Raji (cell line): Measurements from ENCODE around the gene RBFOX1.

Experiments used
- POLR2A ChIP-seq: IDR thresholded peaks from 2 replicates; pipeline ENCODE4 v1.6.1; 2011; ENCODE audit warnings: low read depth, low read length, control low read depth; ENCODE audit not compliant: insufficient read depth

The RBFOX1 gene

GRCh38 chr16:7321661-7322060 is 11.0 kb upstream of the RBFOX1 start:
- no peak for TF ChIP-seq POLR2A

GRCh38 chr16:7324321-7324720 is 8.3 kb upstream of the RBFOX1 start:
- no peak for TF ChIP-seq POLR2A

GRCh38 chr16:7325834-7326233 is 6.8 kb upstream of the RBFOX1 start:
- no peak for TF ChIP-seq POLR2A

GRCh38 chr16:7330709-7331108 is 1.9 kb upstream of the RBFOX1 start:
- TF ChIP-seq POLR2A, result no peak

GRCh38 chr16:7331997-7332396 is 648 bp upstream of the RBFOX1 start:
- TF ChIP-seq POLR2A, result no peak

GRCh38 chr16:7333180-7333725 is 608 bp downstream of the RBFOX1 start:
- TF ChIP-seq POLR2A, result no peak

GRCh38 chr16:7334801-7335560 is 2.3 kb downstream of the RBFOX1 start:
- no peak for TF ChIP-seq POLR2A

- no peak for TF ChIP-seq POLR2A
These were observed 3.5 kb downstream of the RBFOX1 start for GRCh38 chr16:7335991-7336634.

- TF ChIP-seq POLR2A, result no peak
These were observed 4.1 kb downstream of the RBFOX1 start for GRCh38 chr16:7336742-7337141.

- TF ChIP-seq POLR2A, result no peak
These were observed 6.2 kb downstream of the RBFOX1 start for GRCh38 chr16:7338826-7339225.

GRCh38 chr16:7339700-7340099 is 7.1 kb downstream of the RBFOX1 start:
- TF ChIP-seq POLR2A, result no peak

- no peak for TF ChIP-seq POLR2A
These were observed 8.3 kb downstream of the RBFOX1 start for GRCh38 chr16:7340938-7341337.

GRCh38 chr16:7342598-7342997 is 10.0 kb downstream of the RBFOX1 start:
- no peak for TF ChIP-seq POLR2A

GRCh38 chr16:7343243-7343642 is 10.6 kb downstream of the RBFOX1 start:
- TF ChIP-seq POLR2A, result no peak

GRCh38 chr16:7344830-7345780 is 12.5 kb downstream of the RBFOX1 start:
- TF ChIP-seq POLR2A, result no peak

GRCh38 chr16:7350806-7351205 is 18.2 kb downstream of the RBFOX1 start:
- TF ChIP-seq POLR2A, result no peak
